Mesenteric fat pad (tissue), 1 donor: ENCODE results near the gene ZSWIM4. TPM values are rescaled to one million over a fixed set of nuclear protein-coding genes. Genes with fewer than 3 reads are reported as not detected.
A peak's percentile ranks its signal among the peaks of the same experiment; 100 is the strongest.

Source experiments
- DNase-seq: peaks from one replicate; pipeline ENCODE4 v3.0.0-alpha.2; 2020; ENCODE audit warnings: low spot score
- total RNA-seq: library from RNA; stranded (reverse); fragmentation: NEBNext Ultra II Directional; extraction: Animal tissue kit (Norgen Biotek cat#: 25700); gene quantifications from one replicate; pipeline ENCODE4 v1.2.1, GENCODE V29; 2021
- donor health status: DM: yes; HTN: yes; CAD: no.

Gene ZSWIM4
- total RNA-seq, 1 donor from 2014 or later: 5.2 TPM

- peak; percentile 98 for DNase-seq
Measured at GRCh38 chr19:13833330-13834243, 38.3 kb downstream of the ZSWIM4 start.

- no peak for DNase-seq
Measured at GRCh38 chr19:13834244-13835069, 39.2 kb downstream of the ZSWIM4 start.

- DNase-seq: no peak
Measured at GRCh38 chr19:13835791-13836723, 40.8 kb downstream of the ZSWIM4 start.

- DNase-seq: no peak
Measured at GRCh38 chr19:13838435-13839129, 43.3 kb downstream of the ZSWIM4 start.

- peak; percentile 97 for DNase-seq
Measured at GRCh38 chr19:13839130-13839937, 44.1 kb downstream of the ZSWIM4 start.

- no peak for DNase-seq
Measured at GRCh38 chr19:13839938-13840304, 44.7 kb downstream of the ZSWIM4 start.

GRCh38 chr19:13840305-13841085 is 45.3 kb downstream of the ZSWIM4 start:
- DNase-seq: no peak

GRCh38 chr19:13841086-13841961 is 46.1 kb downstream of the ZSWIM4 start:
- no peak for DNase-seq

GRCh38 chr19:13841962-13842290 is 46.7 kb downstream of the ZSWIM4 start:
- no peak for DNase-seq

GRCh38 chr19:13842291-13843103 is 47.3 kb downstream of the ZSWIM4 start:
- DNase-seq: no peak

GRCh38 chr19:13843104-13843921 is 48.1 kb downstream of the ZSWIM4 start:
- DNase-seq: no peak

GRCh38 chr19:13844130-13844631 is 48.9 kb downstream of the ZSWIM4 start:
- no peak for DNase-seq

GRCh38 chr19:13846557-13847406 is 51.5 kb downstream of the ZSWIM4 start:
- peak; percentile 96 for DNase-seq

GRCh38 chr19:13847407-13848339 is 52.4 kb downstream of the ZSWIM4 start:
- DNase-seq: peak; percentile 97
